ENCODE data around the gene PABPC1L2B.
"Not testable (repeated sequence)": the region's sequence is repeated elsewhere in the genome, so short reads cannot be mapped to it uniquely, and the experiment has no call there.

The PABPC1L2B gene

GRCh38 chrX:73002733-73003132 is at the start of gene PABPC1L2B:
Gene PABPC1L2B, plus strand, starts transcription at chrX:73002939. Its CDS starts 704 bp downstream, at chrX:73003643.
- DNase-seq, result not testable (repeated sequence)

GRCh38 chrX:72959971-72960370 is 42.8 kb upstream of the PABPC1L2B start:
- DNase-seq, result not testable (repeated sequence)

- not testable (repeated sequence) for DNase-seq
Observed at GRCh38 chrX:72971859-72972258, 30.9 kb upstream of the PABPC1L2B start.

GRCh38 chrX:72974885-72975284 is 27.9 kb upstream of the PABPC1L2B start:
- DNase-seq, result not testable (repeated sequence)

- DNase-seq, result not testable (repeated sequence)
Observed at GRCh38 chrX:72980894-72981469, 21.8 kb upstream of the PABPC1L2B start.

GRCh38 chrX:73004032-73004431 is 1.3 kb downstream of the PABPC1L2B start:
- not testable (repeated sequence) for DNase-seq

GRCh38 chrX:73021361-73022092 is 18.8 kb downstream of the PABPC1L2B start:
- DNase-seq, result no peak

- not testable (repeated sequence) for DNase-seq
Observed at GRCh38 chrX:73022093-73022445, 19.3 kb downstream of the PABPC1L2B start.

GRCh38 chrX:73028876-73029275 is 26.1 kb downstream of the PABPC1L2B start:
- DNase-seq, result no peak
